HG03439 (cell line): Measurements from ENCODE around the gene APOO.

ENCODE experiments used
- ATAC-seq: cut with Tn5 transposase; IDR thresholded peaks from one replicate; pipeline ENCODE4 v1.9.1; 2021; ENCODE audit warnings: mild to moderate bottlenecking, moderate library complexity; ENCODE audit not compliant: unreplicated experiment

The APOO gene

DNA sequence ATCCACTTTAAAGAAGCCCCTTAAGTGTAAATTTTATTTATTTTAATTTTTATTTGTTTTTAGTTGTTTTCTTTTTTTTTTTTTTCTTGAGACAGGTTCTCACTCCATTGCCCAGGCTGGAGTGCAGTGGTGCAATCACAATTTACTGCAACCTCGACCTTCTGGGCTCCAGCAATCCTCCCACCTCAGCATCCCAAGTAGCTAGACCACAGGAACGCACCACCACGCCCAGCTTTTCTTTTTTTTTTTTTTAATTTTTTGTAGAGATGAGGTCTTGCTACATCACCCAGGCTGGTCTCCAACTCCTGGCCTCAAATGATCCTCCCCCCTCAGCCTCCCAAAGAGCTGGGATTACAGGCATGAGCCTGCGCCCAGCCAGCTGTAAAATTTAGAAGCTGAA, 118.8 kb downstream of the APOO start:
- no peak for ATAC-seq

DNA sequence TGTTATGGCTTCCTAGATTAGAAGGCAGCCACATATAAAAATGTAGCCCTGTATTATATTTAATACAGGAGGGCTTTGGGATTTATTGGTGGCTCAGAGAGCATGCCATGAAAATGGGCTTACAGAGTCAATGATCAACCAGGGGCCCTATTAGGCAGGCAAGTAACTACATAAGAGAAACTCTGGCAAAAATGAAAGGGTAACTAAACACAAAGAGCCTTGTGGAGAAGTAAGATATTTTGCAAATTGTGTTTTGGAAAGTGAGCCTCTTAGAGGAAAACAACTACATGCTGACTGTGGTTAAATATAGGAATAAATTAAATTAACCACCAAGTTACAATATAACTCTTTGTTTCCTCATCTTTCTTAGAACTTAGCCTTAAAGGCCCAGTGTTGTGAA, 119.2 kb downstream of the APOO start:
- ATAC-seq = no peak

DNA sequence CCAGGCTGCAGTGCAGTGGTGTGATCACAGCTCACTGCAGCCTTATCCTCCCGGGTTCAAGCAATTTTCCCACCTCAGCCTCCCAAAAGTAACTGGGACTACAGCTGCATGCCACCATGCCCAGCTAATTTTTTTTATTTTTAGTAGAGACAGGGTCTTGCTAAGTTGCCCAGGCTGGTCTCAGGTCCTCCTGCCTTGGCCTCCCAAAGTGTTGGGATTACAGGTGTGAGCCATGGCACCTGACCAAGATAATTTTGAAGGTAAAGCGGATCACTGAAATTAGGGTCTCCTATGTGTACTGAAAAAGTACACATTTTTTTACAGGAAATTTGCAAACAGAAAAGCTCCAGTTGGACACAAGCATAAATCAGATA, 120.0 kb downstream of the APOO start:
- no peak for ATAC-seq

DNA sequence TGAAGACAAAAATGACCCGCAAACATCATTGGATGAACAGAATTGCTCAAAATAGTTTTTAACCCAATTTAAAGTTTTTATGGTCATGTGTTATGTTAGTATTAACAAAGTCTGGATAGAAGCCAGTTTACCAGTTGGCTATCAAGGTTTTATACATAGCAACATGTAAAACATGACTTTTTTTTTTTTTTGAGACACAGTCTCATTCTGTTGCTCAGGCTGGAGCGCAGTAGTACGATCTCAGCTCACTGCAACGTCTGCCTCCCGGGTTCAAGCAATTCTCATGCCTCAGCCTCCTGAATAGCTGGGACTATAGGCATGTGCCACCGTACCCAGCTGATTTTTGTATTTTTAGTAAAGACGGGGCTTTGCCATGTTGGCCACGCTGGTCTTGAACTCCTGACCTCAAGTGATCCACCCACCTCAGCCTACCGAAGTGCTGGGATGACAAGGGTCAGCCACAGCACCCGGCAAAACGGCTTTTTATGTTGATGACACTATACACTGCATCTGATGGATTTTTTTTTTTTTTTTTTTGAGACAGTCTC, 121.4 kb downstream of the APOO start:
- no peak for ATAC-seq

DNA sequence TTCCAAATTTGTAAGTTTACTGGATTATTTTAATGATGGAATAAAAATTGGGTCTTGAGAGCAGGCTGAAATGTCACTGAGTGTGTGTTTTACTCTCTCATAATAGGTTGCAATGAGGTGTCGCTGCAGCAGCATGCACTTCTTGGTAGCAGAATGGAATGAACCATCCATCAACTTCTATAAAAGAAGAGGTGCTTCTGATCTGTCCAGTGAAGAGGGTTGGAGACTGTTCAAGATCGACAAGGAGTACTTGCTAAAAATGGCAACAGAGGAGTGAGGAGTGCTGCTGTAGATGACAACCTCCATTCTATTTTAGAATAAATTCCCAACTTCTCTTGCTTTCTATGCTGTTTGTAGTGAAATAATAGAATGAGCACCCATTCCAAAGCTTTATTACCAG, 122.2 kb downstream of the APOO start:
- no peak for ATAC-seq

DNA sequence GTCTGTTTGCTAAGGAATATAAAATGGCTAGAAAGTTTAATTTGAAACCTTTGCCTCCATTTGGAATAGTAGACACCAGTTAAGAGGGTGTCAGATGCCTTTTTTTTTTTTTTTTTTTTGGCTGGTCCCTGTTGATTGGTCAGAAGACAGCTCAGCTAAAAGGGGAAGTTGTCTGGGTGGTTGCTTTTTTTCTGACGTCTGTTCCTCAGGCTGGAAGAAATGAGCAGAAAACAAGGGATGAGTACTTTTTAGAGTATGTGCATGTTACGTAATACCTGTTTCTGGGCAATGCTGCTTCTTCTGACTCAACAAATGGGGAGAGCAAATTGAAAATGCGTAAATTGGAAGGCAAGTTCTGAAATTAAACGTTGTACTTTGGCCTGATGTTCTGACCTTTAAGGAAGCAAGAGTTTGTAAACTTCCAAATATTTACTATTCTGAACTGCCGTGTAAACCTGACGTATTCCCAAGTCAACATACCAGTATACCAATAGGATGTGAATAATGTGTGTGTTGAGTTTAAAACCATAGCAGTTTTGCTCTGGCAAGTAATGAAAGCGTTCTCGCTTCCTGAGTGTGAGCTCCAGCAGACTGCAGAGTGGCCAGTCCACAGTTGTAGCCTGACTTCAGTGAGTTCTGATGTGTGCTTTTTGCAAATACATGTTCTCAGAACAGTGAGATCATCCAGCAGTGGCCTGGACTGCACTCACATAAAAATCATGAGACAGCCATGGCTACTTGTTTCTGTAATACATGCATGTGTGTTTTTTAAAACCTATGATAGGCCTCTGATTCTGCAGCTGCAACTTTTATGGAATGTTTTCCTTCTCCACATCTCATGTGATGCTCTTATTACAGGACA, 123.0 kb downstream of the APOO start:
- ATAC-seq = no peak

DNA sequence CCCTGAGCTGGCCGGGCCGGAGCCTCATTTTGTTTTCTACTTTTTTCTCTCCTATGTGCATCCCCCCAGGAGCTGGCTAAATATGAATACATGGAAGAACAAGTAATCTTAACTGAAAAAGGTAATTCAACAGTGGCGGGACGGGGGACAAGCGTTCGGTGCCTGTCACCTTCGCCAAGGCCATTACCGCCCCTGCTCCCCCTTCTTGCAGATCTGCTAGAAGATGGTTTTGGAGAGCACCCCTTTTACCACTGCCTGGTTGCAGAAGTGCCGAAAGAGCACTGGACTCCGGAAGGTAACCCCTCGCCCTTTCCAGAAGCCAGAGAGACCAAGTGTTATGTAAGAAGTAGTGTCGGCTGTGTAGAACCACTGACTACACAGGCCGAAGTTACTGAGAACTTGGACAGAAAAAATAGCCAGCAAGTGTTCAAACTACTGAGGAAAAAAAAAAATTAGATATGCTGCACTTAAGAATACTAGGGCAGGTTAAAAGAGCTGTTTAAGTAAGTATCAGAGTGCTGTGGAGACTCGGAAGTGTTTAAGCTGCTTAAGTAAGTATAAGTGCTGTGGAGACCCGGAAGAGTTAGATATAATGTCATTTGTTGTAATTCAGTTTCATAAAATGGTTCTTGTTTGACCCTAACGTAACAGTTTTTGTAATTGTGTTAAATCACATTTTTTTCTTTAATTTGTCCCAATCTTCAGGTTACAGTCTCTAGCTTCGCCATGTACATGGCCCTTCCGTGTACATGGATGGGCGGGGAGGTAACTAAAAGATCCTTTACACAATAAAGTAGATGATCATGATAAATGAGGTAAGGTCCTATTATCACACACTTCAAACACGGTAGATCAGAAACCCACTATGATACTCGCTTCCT, 123.9 kb downstream of the APOO start:
- no peak for ATAC-seq
